Activated CD8-positive, alpha-beta memory T cell treated with anti-CD3 and anti-CD28 coated beads, Interleukin-2, amount 50 U/mL, for 1 hour (primary cell): ENCODE data around the gene HNMT.
"Not testable (repeated sequence)": the region's sequence is repeated elsewhere in the genome, so short reads cannot be mapped to it uniquely, and the experiment has no call there.

Source experiments
- DNase-seq: peaks from one replicate; pipeline ENCODE4 v3.0.0-alpha.2; 2020; ENCODE audit errors: extremely low read depth

HNMT gene

GRCh38 chr2:137975280-137976271, 11.3 kb downstream of the HNMT start:
- DNase-seq = no peak

DNA sequence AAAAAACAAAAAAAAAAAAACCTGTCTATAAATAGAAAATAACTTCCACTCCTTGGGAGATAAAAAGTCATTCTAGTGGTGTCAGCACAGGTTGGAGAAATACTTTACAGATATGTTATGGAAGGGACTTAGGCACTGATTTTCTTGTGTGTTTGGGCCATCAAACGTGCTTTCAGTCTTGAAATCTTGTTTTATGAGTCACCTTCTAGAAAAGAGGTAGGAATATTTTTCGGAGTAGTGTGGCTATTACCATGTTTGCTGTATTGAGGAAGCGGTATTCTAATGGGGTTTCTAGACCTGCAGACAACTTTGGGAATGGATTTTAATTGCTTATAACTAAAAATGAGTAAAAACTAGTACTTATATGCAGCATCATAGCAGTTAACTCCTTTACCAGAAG, 12.0 kb downstream of the HNMT start:
- DNase-seq = no peak

DNA sequence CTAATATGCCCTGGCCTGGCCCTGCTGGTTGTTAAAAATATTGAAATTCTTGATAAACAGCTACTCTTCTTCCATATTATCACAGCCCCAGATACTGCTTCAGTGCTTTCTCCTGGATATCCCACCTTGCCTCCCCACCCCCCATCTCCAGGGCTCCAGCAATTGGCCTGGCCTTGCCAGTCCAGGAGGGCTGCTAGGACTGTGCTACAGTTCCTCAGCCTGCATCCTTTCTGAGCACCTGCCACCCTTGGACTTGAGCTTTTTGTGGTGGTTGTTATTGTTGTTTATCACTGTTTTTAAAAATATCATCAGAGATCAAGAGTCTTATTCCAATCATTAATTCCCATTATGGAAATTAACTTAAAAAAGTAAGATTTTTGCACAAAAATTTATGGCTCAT, 13.5 kb downstream of the HNMT start:
- DNase-seq = no peak

DNA sequence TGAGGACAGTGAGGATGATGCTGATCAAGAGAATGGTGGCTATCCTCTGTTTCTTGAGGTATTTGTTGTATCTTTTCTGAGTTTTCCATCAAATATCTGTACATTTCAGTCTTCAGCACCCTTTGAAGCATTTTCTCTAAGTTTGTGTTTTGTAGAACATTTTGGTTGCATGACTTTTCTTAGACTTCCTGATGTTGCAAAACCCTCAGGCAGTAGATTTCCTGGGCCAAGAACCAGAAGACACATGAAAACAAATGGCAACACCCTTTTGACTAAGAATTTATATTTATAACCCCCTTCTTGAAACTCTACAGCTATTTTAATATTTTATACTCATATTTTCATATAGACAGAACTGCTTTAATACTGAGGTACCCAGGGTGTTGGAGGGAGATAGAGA, 16.2 kb downstream of the HNMT start:
- no peak for DNase-seq

DNA sequence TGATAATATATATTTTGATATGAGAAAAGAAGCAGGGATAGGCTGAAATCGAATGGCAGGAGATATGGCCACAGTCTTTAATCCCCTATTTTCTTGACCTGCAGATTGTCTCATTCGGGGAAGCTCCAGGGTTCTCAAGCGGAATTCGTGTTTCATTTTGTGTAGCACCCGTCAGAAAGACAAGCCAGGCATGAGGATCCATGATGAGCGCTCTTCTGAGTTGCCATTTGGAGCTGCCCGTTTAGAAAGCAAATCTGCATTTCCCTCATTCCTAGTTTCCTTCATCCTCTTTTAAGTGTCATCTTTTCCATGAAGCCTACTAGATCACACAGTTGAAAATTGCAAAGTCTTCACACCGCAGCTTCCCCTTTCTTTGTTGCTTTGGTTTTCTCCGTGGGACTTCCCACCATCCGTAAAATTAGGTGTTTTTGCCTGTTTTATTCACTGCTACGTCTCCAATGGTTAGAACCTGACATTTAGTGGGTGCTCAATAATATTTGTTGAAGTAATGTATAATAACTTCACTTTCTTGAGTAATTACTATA, 16.9 kb downstream of the HNMT start:
- no peak for DNase-seq

GRCh38 chr2:137983581-137983980, 19.3 kb downstream of the HNMT start:
- no peak for DNase-seq

DNA sequence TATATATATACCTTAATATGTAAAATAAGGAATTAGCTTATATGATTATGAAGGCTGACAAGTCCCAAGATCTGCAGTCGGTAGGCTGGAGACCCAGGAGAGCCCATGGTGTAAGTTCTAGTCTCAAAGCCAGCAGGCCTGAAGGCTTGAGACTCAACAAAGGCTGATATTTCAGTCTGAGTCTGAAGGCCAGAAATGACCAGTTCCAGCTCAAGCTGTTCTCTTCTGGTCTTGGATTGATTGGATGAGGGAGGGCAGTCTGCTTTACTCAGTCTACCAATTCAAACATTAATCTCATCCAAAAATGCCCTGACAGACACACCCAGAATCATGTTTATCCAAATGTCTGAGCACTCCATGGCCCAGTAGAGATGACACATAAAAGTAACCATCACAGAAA, 22.0 kb downstream of the HNMT start:
- no peak for DNase-seq

DNA sequence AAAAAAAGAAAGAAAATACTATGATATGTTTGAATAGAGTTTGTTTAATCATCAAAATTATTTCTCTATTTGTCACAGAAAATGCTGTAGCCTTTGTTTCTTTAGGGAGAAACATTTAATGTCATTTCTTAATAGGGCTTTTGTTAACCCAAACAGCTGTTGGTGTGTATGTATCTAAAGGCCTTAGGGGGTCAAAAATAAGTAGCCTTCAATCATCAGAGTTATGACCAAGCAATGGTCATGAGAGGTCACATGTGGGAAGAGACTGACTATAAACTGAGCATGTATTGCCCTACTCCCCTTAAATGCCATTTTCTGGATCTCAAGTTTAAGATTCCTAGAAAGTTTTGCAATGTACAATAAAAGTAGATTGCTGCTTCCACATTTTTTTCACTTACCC, 22.7 kb downstream of the HNMT start:
- no peak for DNase-seq

- DNase-seq = no peak
Measured at GRCh38 chr2:137991078-137991477, 26.8 kb downstream of the HNMT start.

- no peak for DNase-seq
Measured at GRCh38 chr2:137992039-137992646, 27.9 kb downstream of the HNMT start.

- DNase-seq = not testable (repeated sequence)
Measured at GRCh38 chr2:137993715-137994476, 29.6 kb downstream of the HNMT start.

DNA sequence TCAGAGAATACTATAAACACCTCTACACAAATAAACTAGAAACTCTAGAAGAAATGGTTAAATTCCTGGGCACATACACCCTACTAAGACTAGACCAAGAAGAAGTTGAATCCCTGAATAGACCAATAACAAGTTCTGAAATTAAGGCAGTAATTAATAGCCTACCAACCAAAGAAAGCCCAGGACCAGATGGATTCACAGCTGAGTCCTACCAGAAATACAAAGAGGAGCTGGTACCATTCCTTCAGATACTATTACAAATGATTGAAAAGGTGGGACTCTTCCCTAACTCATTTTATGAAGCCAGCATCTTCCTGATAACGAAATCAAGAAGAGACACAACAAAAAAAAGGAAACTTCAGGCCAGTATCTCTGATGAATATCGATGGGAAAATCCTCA, 31.1 kb downstream of the HNMT start:
- not testable (repeated sequence) for DNase-seq

GRCh38 chr2:137996158-137996557, 31.9 kb downstream of the HNMT start:
- not testable (repeated sequence) for DNase-seq

GRCh38 chr2:137997733-137998132, 33.5 kb downstream of the HNMT start:
- no peak for DNase-seq

GRCh38 chr2:137998503-137998902, 34.2 kb downstream of the HNMT start:
- DNase-seq = no peak

- DNase-seq = no peak
Measured at GRCh38 chr2:137999273-137999672, 35.0 kb downstream of the HNMT start.

DNA sequence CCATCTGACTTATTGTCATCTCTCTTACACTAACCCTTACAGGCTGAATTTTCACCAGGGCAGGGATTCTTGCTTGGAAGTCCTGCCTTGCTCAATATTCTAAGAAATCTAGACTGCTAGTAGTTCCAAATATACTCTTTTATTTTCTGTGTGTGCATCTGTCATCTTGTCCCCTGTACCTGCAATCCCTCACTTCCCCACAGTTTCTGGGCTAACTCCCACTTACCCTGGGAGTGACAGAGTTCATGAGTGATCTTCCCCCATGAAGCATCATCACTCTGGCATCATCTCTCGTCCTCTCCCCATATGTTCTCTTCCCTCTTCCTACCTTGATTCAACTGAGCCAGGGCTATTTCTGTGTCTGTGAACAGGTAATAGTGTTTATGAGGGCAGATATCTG, 35.7 kb downstream of the HNMT start:
- no peak for DNase-seq

- DNase-seq = no peak
Measured at GRCh38 chr2:138000796-138001195, 36.5 kb downstream of the HNMT start.

- no peak for DNase-seq
Measured at GRCh38 chr2:138003411-138003810, 39.1 kb downstream of the HNMT start.

DNA sequence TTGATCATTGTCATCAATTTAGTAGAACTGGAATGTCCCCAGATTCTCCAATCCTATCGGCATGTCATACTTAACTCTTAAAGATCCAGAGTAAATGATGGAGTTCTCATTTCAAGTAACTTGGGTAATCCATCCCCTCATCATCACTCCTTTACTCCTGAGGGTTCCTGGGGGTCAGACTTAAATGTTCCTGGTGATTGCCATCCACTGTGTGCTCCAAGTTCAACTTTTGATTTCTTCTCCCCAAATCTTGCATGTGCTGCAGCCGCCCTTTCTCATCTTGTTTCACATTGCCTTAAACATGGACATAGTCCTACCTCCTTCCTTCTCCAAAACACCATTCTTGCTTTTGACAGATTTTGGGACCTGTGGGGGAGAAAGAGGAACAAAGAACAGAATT, 43.2 kb downstream of the HNMT start:
- DNase-seq = no peak

GRCh38 chr2:138009622-138010021, 45.3 kb downstream of the HNMT start:
- no peak for DNase-seq

GRCh38 chr2:138010890-138011289, 46.6 kb downstream of the HNMT start:
- DNase-seq = no peak
